NCI-H446 (cell line): Measurements from ENCODE around the gene TBC1D17.

ENCODE experiments used
- DNase-seq, 2 experiments: peaks; one replicate each; lab custom pipeline; 2025; lab: John Stamatoyannopoulos, UW

The TBC1D17 gene

GRCh38 chr19:49894011-49894664 is 16.6 kb downstream of the TBC1D17 start:
- no peak for DNase-seq

GRCh38 chr19:49894879-49895565 is 17.5 kb downstream of the TBC1D17 start:
- no peak for DNase-seq

- no peak for DNase-seq
Measured at GRCh38 chr19:49895566-49896297, 18.2 kb downstream of the TBC1D17 start.

GRCh38 chr19:49896863-49897621 is 19.5 kb downstream of the TBC1D17 start, which contains the start of gene IL4I1:
Gene IL4I1, minus strand, starts transcription at chr19:49896887. Its CDS starts 727 bp downstream, at chr19:49896160.
- DNase-seq = no peak

- no peak for DNase-seq
Measured at GRCh38 chr19:49904136-49904535, 26.6 kb downstream of the TBC1D17 start.

GRCh38 chr19:49906879-49907564 is 29.5 kb downstream of the TBC1D17 start:
- no peak for DNase-seq

GRCh38 chr19:49907745-49908446 is 30.4 kb downstream of the TBC1D17 start:
- no peak for DNase-seq

- DNase-seq = no peak
Measured at GRCh38 chr19:49908480-49909420, 31.2 kb downstream of the TBC1D17 start.

GRCh38 chr19:49910179-49910578 is 32.7 kb downstream of the TBC1D17 start:
- no peak for DNase-seq

GRCh38 chr19:49911381-49912145 is 34.1 kb downstream of the TBC1D17 start:
- DNase-seq = no peak

GRCh38 chr19:49912965-49913685 is 35.6 kb downstream of the TBC1D17 start:
- DNase-seq = no peak

- no peak for DNase-seq
Measured at GRCh38 chr19:49913720-49914119, 36.2 kb downstream of the TBC1D17 start.

- DNase-seq = no peak
Measured at GRCh38 chr19:49915271-49915670, 37.8 kb downstream of the TBC1D17 start.

GRCh38 chr19:49916839-49917733 is 39.6 kb downstream of the TBC1D17 start:
- DNase-seq = no peak

GRCh38 chr19:49918089-49918488 is 40.6 kb downstream of the TBC1D17 start:
- DNase-seq = no peak

- DNase-seq = no peak
Measured at GRCh38 chr19:49920624-49921363, 43.3 kb downstream of the TBC1D17 start.
